COLO668 (cell line): ENCODE data around the gene AKR1C4.
A peak's percentile ranks its signal among the peaks of the same experiment; 100 is the strongest.
"Not testable (repeated sequence)": the region's sequence is repeated elsewhere in the genome, so short reads cannot be mapped to it uniquely, and the experiment has no call there.

Source experiments
- DNase-seq: peaks from one replicate; lab custom pipeline; 2025; ENCODE audit not compliant: unreplicated experiment; lab: John Stamatoyannopoulos, UW

Gene AKR1C4

GRCh38 chr10:5196702-5197113 is at the start of gene AKR1C4:
TSS of gene AKR1C4 (plus strand) at chr10:5196837. CDS start at chr10:5196868, 31 bp downstream.
- peak; percentile 9 for DNase-seq

GRCh38 chr10:5146920-5147254 is 49.8 kb upstream of the AKR1C4 start:
- no peak for DNase-seq

- no peak for DNase-seq
Measured at GRCh38 chr10:5147255-5147980, 49.2 kb upstream of the AKR1C4 start.

- no peak for DNase-seq
Measured at GRCh38 chr10:5147981-5148677, 48.5 kb upstream of the AKR1C4 start.

- DNase-seq: no peak
Measured at GRCh38 chr10:5148678-5149032, 48.0 kb upstream of the AKR1C4 start.

- no peak for DNase-seq
Measured at GRCh38 chr10:5151076-5151475, 45.6 kb upstream of the AKR1C4 start.

GRCh38 chr10:5155951-5156350 is 40.7 kb upstream of the AKR1C4 start:
- no peak for DNase-seq

- no peak for DNase-seq
Measured at GRCh38 chr10:5157501-5157900, 39.1 kb upstream of the AKR1C4 start.

- DNase-seq: no peak
Measured at GRCh38 chr10:5159126-5159525, 37.5 kb upstream of the AKR1C4 start.

- no peak for DNase-seq
Measured at GRCh38 chr10:5163487-5163886, 33.1 kb upstream of the AKR1C4 start.

- no peak for DNase-seq
Measured at GRCh38 chr10:5165738-5166137, 30.9 kb upstream of the AKR1C4 start.

- no peak for DNase-seq
Measured at GRCh38 chr10:5168897-5169420, 27.7 kb upstream of the AKR1C4 start.

- not testable (repeated sequence) for DNase-seq
Measured at GRCh38 chr10:5175581-5175980, 21.1 kb upstream of the AKR1C4 start.

- not testable (repeated sequence) for DNase-seq
Measured at GRCh38 chr10:5180503-5180902, 16.1 kb upstream of the AKR1C4 start.

- no peak for DNase-seq
Measured at GRCh38 chr10:5183923-5184322, 12.7 kb upstream of the AKR1C4 start.

GRCh38 chr10:5184987-5185775 is 11.5 kb upstream of the AKR1C4 start, which contains the start of gene AKR1C8:
TSS of gene AKR1C8 (minus strand) at chr10:5185150. CDS start at chr10:5185104, 46 bp downstream.
- no peak for DNase-seq

GRCh38 chr10:5187867-5188266 is 8.8 kb upstream of the AKR1C4 start:
- no peak for DNase-seq

- DNase-seq: no peak
Measured at GRCh38 chr10:5188358-5188757, 8.3 kb upstream of the AKR1C4 start.

GRCh38 chr10:5194431-5194830 is 2.2 kb upstream of the AKR1C4 start:
- no peak for DNase-seq

- DNase-seq: no peak
Measured at GRCh38 chr10:5195727-5196374, 786 bp upstream of the AKR1C4 start.

GRCh38 chr10:5198386-5198785 is 1.7 kb downstream of the AKR1C4 start:
- no peak for DNase-seq
